GM12891 (cell line): Measurements from ENCODE around the gene ARHGEF2.
A peak's percentile ranks its signal among the peaks of the same experiment; 100 is the strongest.

Source experiments
- DNase-seq: peaks from one replicate; pipeline ENCODE4 v3.0.0; 2011; ENCODE audit warnings: low spot score; ENCODE audit not compliant: insufficient read length
- FAIRE-seq: peaks from 2 replicates; lab custom pipeline; 2011; peaks lifted over from hg19 to GRCh38; lab: Jason Lieb, UNC
- PAX5 ChIP-seq: IDR thresholded peaks from 2 replicates; pipeline ENCODE4 v1.6.1; 2011; ENCODE audit warnings: low read length, moderate library complexity, mild to moderate bottlenecking; ENCODE audit not compliant: insufficient read depth, severe bottlenecking
- POLR2A ChIP-seq: IDR thresholded peaks from 2 replicates; pipeline ENCODE4 v1.6.1; 2011; ENCODE audit warnings: low read depth, low read length, control low read depth
- POLR2AphosphoS5 ChIP-seq: IDR thresholded peaks from 2 replicates; pipeline ENCODE4 v1.6.1; 2011; ENCODE audit warnings: low read depth, low read length, control low read depth
- POU2F2 ChIP-seq: IDR thresholded peaks from 2 replicates; pipeline ENCODE4 v1.6.1; 2011; ENCODE audit warnings: low read depth, mild to moderate bottlenecking, control low read depth, low read length, moderate library complexity
- SPI1 ChIP-seq: IDR thresholded peaks from 2 replicates; pipeline ENCODE4 v1.6.1; 2011; ENCODE audit warnings: low read depth, low read length, control low read depth
- TAF1 ChIP-seq: IDR thresholded peaks from 2 replicates; pipeline ENCODE4 v1.6.1; 2011; ENCODE audit warnings: low read depth, low read length, control low read depth

The ARHGEF2 gene

GRCh38 chr1:155966135-155966534, 12.2 kb downstream of the ARHGEF2 start:
- no peak for DNase-seq
- no peak for FAIRE-seq

DNA sequence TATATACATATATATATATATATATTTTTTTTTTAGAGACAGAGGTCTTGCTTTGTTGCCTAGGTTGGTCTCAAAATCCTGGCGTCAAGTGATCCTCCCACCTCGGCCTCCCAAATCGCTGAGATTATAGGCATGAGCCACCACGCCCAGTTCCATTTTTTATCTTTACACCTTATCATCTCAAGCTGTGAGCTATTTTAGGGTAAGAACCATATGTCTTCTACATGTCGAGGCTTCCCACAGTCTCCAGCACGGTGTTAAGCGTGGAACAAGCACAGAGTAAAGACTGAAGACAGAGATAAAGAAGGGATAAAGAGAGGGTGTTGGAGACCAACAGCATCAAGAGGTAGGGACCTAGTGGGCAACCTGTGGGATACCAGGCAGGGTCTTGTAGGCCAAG, 14.2 kb downstream of the ARHGEF2 start:
- no peak for FAIRE-seq
- DNase-seq: no peak
- TF ChIP-seq POU2F2: no peak
- TF ChIP-seq POLR2A: no peak

More at GRCh38 chr1:155966135-155966534, 12.2 kb downstream of the ARHGEF2 start:
- no peak for TF ChIP-seq POLR2AphosphoS5
- no peak for TF ChIP-seq POU2F2
- TF ChIP-seq SPI1: no peak
- no peak for TF ChIP-seq TAF1
- TF ChIP-seq POLR2A: no peak
- no peak for TF ChIP-seq PAX5

- FAIRE-seq (no peak), DNase-seq (no peak)
- TF ChIP-seq POU2F2: no peak
- TF ChIP-seq TAF1: no peak
- no peak for TF ChIP-seq PAX5
- TF ChIP-seq POLR2A: no peak
Observed at GRCh38 chr1:155962599-155963211, 15.6 kb downstream of the ARHGEF2 start.

DNA sequence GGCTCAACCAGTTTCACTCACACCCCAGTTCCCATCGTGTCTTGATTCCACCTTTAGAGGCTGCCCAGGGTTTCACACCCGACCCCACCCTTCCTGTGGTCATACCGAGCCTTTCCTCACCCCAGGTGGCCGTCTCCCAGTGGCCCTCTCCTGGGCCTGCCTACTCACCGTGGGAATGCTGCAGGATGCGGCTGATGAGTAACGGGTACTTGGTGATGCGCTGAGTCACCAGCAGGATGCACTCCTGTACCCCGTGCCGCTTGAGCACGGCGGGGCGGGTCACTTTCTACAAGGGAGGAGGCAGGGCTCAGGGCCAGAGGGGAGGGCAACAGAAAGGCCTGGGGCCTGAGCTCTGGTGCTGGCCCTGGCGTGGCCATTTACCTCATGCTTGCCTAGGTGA, 16.4 kb downstream of the ARHGEF2 start:
- FAIRE-seq: no peak
- TF ChIP-seq POU2F2 (no peak), TAF1 (no peak), POLR2A (no peak), SPI1 (no peak), POLR2AphosphoS5 (no peak), PAX5 (no peak)
- no peak for DNase-seq

DNA sequence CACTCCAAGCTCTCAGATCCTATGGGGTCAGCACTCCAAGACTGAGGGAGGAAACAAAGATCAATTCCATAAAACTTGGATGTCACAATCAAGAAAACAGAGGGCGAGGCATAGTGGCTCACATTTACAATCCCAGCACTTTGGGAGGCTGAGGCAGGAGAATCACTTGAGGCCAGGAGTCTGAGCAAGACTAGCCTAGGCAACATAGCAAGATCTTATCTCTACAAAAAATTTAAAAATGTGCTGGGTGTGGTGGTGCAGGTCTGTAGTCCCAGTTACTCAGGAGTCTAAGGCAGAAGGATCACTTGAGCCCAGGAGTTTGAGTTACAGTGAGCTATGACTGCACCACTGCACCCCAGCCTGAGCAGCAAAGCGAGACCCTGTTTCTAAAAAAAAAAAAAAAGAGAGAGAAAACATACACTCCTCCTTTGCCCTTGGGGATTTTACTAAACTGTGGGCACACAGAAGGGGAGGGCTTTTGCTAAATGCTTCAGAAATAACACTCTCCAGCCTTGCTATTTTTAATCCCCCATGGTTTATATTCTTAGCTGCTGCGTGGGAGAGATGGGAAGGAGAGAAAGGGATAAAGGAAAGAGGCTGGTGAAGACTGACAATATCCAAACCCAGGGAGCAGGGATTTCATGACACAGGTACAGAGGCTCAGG, 18.1 kb downstream of the ARHGEF2 start:
- TF ChIP-seq POU2F2: no peak
- no peak for TF ChIP-seq TAF1
- FAIRE-seq: no peak
- DNase-seq: no peak

GRCh38 chr1:155957411-155957915, 20.9 kb downstream of the ARHGEF2 start:
- no peak for FAIRE-seq
- no peak for DNase-seq
- TF ChIP-seq POLR2AphosphoS5: no peak
- TF ChIP-seq PAX5: no peak
- no peak for TF ChIP-seq SPI1
- TF ChIP-seq POU2F2: no peak

- TF ChIP-seq SPI1 (no peak), POU2F2 (no peak), TAF1 (no peak), POLR2A (no peak), POLR2AphosphoS5 (no peak), PAX5 (no peak)
- DNase-seq: no peak
- FAIRE-seq: no peak
Observed at GRCh38 chr1:155954645-155955044, 23.7 kb downstream of the ARHGEF2 start.

DNA sequence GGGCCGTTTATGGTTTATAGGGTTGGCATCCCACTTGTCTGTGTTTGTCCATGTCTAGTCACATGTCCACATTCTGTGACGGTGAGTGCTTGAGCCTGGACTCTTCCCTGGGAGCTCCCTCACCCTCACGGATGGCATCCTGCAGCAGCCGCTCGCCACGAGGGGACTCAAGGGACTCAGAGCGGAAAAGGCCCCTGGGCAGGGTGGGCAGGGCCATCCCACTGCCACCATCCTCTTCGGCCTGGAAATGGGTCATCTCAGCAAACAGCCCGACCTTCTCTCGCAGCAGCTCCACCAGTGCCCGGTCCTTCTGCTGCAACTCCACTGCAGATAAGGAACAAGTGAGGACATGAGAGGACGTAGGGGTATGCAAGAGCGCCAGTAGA, 25.8 kb downstream of the ARHGEF2 start:
- TF ChIP-seq POU2F2 (no peak), POLR2A (no peak)
- no peak for DNase-seq

GRCh38 chr1:155951753-155952504, 26.4 kb downstream of the ARHGEF2 start:
- 0 out of 2 replicates have a peak, but pooled peaks have one; percentile 14 for TF ChIP-seq SPI1
- TF ChIP-seq POLR2AphosphoS5: peak; percentile 5; the same call in 1 of the 2 replicates
- no peak for TF ChIP-seq TAF1
- DNase-seq (no peak), FAIRE-seq (no peak)

More for the DNA sequence above, 25.8 kb downstream of the ARHGEF2 start:
- FAIRE-seq: no peak

- no peak for DNase-seq
- FAIRE-seq: no peak
Observed at GRCh38 chr1:155950829-155951228, 27.5 kb downstream of the ARHGEF2 start.

More at GRCh38 chr1:155950829-155951228, 27.5 kb downstream of the ARHGEF2 start:
- TF ChIP-seq POLR2AphosphoS5: no peak
- TF ChIP-seq TAF1: no peak
- no peak for TF ChIP-seq POLR2A
